ENCODE data around the gene MCRIP2. TPM values are rescaled to one million over a fixed set of nuclear protein-coding genes. Genes with fewer than 3 reads are reported as not detected.

MCRIP2 gene
- total and polyA plus RNA-seq, 9 of the 15 experiments (the other 6 are each of a cell fraction or from before 2014, with no cell fraction given): 0.80 to 120 (median 35.2) TPM

- Histone ChIP-seq H3K9me3 (replicated peaks; ENCODE audit: control insufficient read depth, insufficient read depth, low read depth, low read length) (no peaks in the 10 kb centered on the region), H3K4me1 (replicated peaks in 1 of 2; ENCODE audit: control insufficient read depth in 2 of 2, insufficient read depth in 2 of 2, low read length in 2 of 2) (peaks cover 43 to 98% of the 10 kb centered on the region in 2 experiments), H3K27ac (ENCODE audit: extremely low read depth, low read depth, low read length) (peak overlapping the region; percentile 82; the same call in 1 of the 3 replicates), H3K4me2 (ENCODE audit: insufficient read depth, low read length) (peak overlapping the region; percentile 98; the same call in 1 of the 2 replicates), H4K20me1 (replicated peaks; ENCODE audit: control insufficient read depth, insufficient read depth, low read length) (peaks cover 20% of the 10 kb centered on the region), H3K27me3 (ENCODE audit: control insufficient read depth in 2 of 2, insufficient read depth in 2 of 2, low read length in 2 of 2) (no peaks in the 10 kb centered on the region), H3K9ac (ENCODE audit: insufficient read depth in 1 of 2, low read depth in 2 of 2, low read length in 2 of 2) (peak overlapping the region; percentile 84 to 93; a peak in 3 of 4 replicates), H2AFZ (ENCODE audit: low read depth, low read length) (no peak overlapping the region), H3K9me1 (ENCODE audit: control insufficient read depth, insufficient read depth, low read length) (peaks cover 11% of the 10 kb centered on the region), H3K79me2 (ENCODE audit: control insufficient read depth, insufficient read depth, low read length) (peaks cover 37% of the 10 kb centered on the region), H3K4me3 (0 out of 2 replicates have a peak overlapping the region, but pooled peaks have one; percentile 64), H3K36me3 (ENCODE audit: control insufficient read depth, insufficient read depth, low read length) (peaks cover 43% of the 10 kb centered on the region)
- FAIRE-seq (no peak), DNase-seq (ENCODE audit: extremely low read depth in 1 of 4, low spot score in 3 of 4) (no peak), ATAC-seq (no peak)
- intact Hi-C loops (cut with micrococcal nuclease) (loop anchor here (5.0 kb wide), 1 partner anchor 41 kb away; the partner anchor contains the start of gene METTL26), in situ Hi-C loops (cut with MboI) (loop anchor here (10.0 kb wide), 1 partner anchor 284 kb away; the partner anchor contains the start of gene NME4)
- ChIA-PET CTCF (ENCODE audit: low intra/inter-chr PET ratio) (no interaction called here), POLR2A (interaction anchor here (0.6 to 1.5 kb wide), 5 partner anchors 10 to 401 kb away, joined by 3 read pairs; no protein-coding TSS in a partner anchor)
- no TSS peak for BruUV-seq (replicated peaks)
- TF ChIP-seq CBFA2T3 (IDR thresholded peaks at IDR 0.05) (no peak), NFIC (IDR thresholded peaks at IDR 0.05) (0 out of 2 replicates have a peak, but pooled peaks have one; percentile 9)
- 72% methylated on average over 20 of the region's 21 CpGs for WGBS (ENCODE audit: insufficient coverage, low coverage, missing lambda C conversion rate)
Measured at GRCh38 chr16:678209-678857, 36.7 kb downstream of the MCRIP2 start.
